HCT116 (cell line): ENCODE data around the gene CFAP77. TPM values are rescaled to one million over a fixed set of nuclear protein-coding genes. Genes with fewer than 3 reads are reported as not detected.

Experiments used
- ATAC-seq: fragments of 200-7000 bp; cut with Tn5 transposase; 2 replicates; pipeline ENCODE4 v1.9.1; 2020; ENCODE audit warnings: mild to moderate bottlenecking, moderate library complexity
- BruUV-seq: library from RNA; stranded (reverse); fragments of 400-500 nt; replicated peaks from 2 replicates; lab custom pipeline; 2021; lab: Mats Ljungman, UMichigan
- CTCF ChIA-PET: fragments of 300-600 bp; sonication (Branson Sonifier 250); formaldehyde crosslinking; loops from one replicate; lab custom pipeline; 2021; ENCODE audit warnings: antibody characterized with exemption; lab: Charles Lee
- POLR2A ChIA-PET: fragments of 300-600, 350-600 bp; sonication (Branson Sonifier 250); formaldehyde crosslinking; loops from one replicate; lab custom pipeline; 2021; ENCODE audit warnings: antibody characterized with exemption; lab: Charles Lee
- RAD21 ChIA-PET, 2 experiments: fragments of 300-600 bp; sonication (Branson Sonifier 250); formaldehyde crosslinking; loops; one replicate each; lab custom pipeline; 2023; ENCODE audit warnings: low total read pairs in 2 of 2; ENCODE audit not compliant: uncharacterized antibody in 2 of 2, unreplicated experiment in 2 of 2, low non-redundant PET in 1 of 2; lab: Charles Lee
- DNase-seq: peaks from one replicate; pipeline ENCODE4 v3.0.0-alpha.2; 2010; ENCODE audit warnings: low read depth, low spot score
- H2AFZ ChIP-seq: fragments of 200-600 bp; shearing (Covaris generic), sonication (generic); 2 replicates; pipeline ENCODE4 v1.6.1; 2017; ENCODE audit warnings: low read depth, mixed run types, mixed read lengths, antibody characterized with exemption, low read length; ENCODE audit not compliant: poor library complexity, severe bottlenecking
- H3K27ac ChIP-seq: 2 replicates; pipeline ENCODE4 v1.5.1; 2012; ENCODE audit warnings: low read depth, low read length
- H3K27me3 ChIP-seq: fragments of 200-600 bp; sonication (generic); 2 replicates; pipeline ENCODE4 v1.6.1; 2016; ENCODE audit warnings: mixed run types, low read length, mixed read lengths; ENCODE audit not compliant: insufficient read depth
- H3K36me3 ChIP-seq, 2 experiments: fragments of 200-500 bp in 1 of 2; fragments of 200-600 bp in 1 of 2; sonication (Bioruptor generic) in 1 of 2; sonication (generic) in 1 of 2; 2 replicates each; pipeline versions ENCODE4 v1.5.1 to v1.6.1; 2014 to 2016; ENCODE audit warnings: low read length in 2 of 2, inconsistent platforms in 1 of 2, mixed read lengths in 1 of 2, mixed run types in 1 of 2; ENCODE audit not compliant: insufficient read depth in 2 of 2, control insufficient read depth in 1 of 2
- H3K4me1 ChIP-seq, 2 experiments: fragments of 200-600 bp in 1 of 2; sonication (generic) in 1 of 2; 2 replicates each; pipeline versions ENCODE4 v1.5.1 to v1.6.1; 2012 to 2017; ENCODE audit warnings: low read length in 2 of 2, inconsistent platforms in 1 of 2, mild to moderate bottlenecking in 1 of 2, mixed read lengths in 1 of 2, mixed run types in 1 of 2, moderate library complexity in 1 of 2; ENCODE audit not compliant: insufficient read depth in 2 of 2, control insufficient read depth in 1 of 2
- H3K4me2 ChIP-seq: fragments of 200-600 bp; sonication (generic); 2 replicates; pipeline ENCODE4 v1.6.1; 2017; ENCODE audit warnings: mixed run types, low read length, mixed read lengths
- H3K4me3 ChIP-seq, 2 experiments: fragments of 200-600 bp in 1 of 2; sonication (generic) in 1 of 2; replicated peaks in 1 of 2; 2 replicates each; pipeline ENCODE4 v1.5.1; 2011 to 2016; ENCODE audit warnings: low read length in 2 of 2, control low read depth in 1 of 2, low read depth in 1 of 2, mild to moderate bottlenecking in 1 of 2, mixed read lengths in 1 of 2, mixed run types in 1 of 2
- H3K79me2 ChIP-seq: fragments of 200-600 bp; sonication (generic); 2 replicates; pipeline ENCODE4 v1.6.1; 2017; ENCODE audit warnings: mild to moderate bottlenecking, mixed run types, low read length, moderate library complexity, mixed read lengths; ENCODE audit not compliant: insufficient read depth
- H3K9ac ChIP-seq: fragments of 200-600 bp; sonication (generic); 2 replicates; pipeline ENCODE4 v1.6.1; 2016; ENCODE audit warnings: low read length, mixed read lengths
- H3K9me2 ChIP-seq: fragments of 200-600 bp; sonication (generic), shearing (Covaris generic); 2 replicates; pipeline ENCODE4 v1.6.1; 2017; ENCODE audit warnings: mixed run types, mild to moderate bottlenecking, moderate library complexity; ENCODE audit not compliant: insufficient read depth
- H3K9me3 ChIP-seq, 2 experiments: fragments of 200-500 bp in 1 of 2; fragments of 200-600 bp in 1 of 2; sonication (Bioruptor generic) in 1 of 2; sonication (generic) in 1 of 2; 2 replicates each; pipeline ENCODE4 v1.6.1; 2014 to 2017; ENCODE audit warnings: low read length in 2 of 2, mixed read lengths in 2 of 2, inconsistent platforms in 1 of 2, low read depth in 1 of 2, mild to moderate bottlenecking in 1 of 2, mixed run types in 1 of 2, moderate library complexity in 1 of 2; ENCODE audit not compliant: control insufficient read depth in 1 of 2, insufficient read depth in 1 of 2
- H4K20me1 ChIP-seq: fragments of 200-600 bp; sonication (generic), shearing (Covaris generic); 2 replicates; pipeline ENCODE4 v1.6.1; 2017; ENCODE audit warnings: mixed run types, mild to moderate bottlenecking, moderate library complexity; ENCODE audit not compliant: insufficient read depth
- CBX3 ChIP-seq: IDR thresholded peaks from 2 replicates; pipeline ENCODE4 v1.6.1; 2012; ENCODE audit warnings: low read depth
- CEBPB ChIP-seq: IDR thresholded peaks from 2 replicates; pipeline ENCODE4 v1.6.1; 2012; ENCODE audit warnings: low read depth
- EGR1 ChIP-seq: IDR thresholded peaks from 2 replicates; pipeline ENCODE4 v1.6.1; 2012; ENCODE audit warnings: low read depth
- ELF1 ChIP-seq: IDR thresholded peaks from 2 replicates; pipeline ENCODE4 v1.6.1; 2012; ENCODE audit warnings: low read depth, borderline replicate concordance
- EZH2 ChIP-seq: fragments of 200-600 bp; sonication (generic); IDR thresholded peaks from 2 replicates; pipeline ENCODE4 v1.6.1; 2017; ENCODE audit warnings: antibody characterized with exemption, mixed run types
- EZH2phosphoT487 ChIP-seq: fragments of 200-600 bp; IDR thresholded peaks from 2 replicates; pipeline ENCODE4 v1.6.1; 2018; ENCODE audit warnings: antibody characterized with exemption, borderline replicate concordance
- FOSL1 ChIP-seq: IDR thresholded peaks from 2 replicates; pipeline ENCODE4 v1.6.1; 2012; ENCODE audit warnings: low read depth
- POLR2A ChIP-seq: IDR thresholded peaks from 2 replicates; pipeline ENCODE4 v1.7.0; 2011; ENCODE audit warnings: borderline replicate concordance; ENCODE audit not compliant: insufficient read depth, insufficient read length; ENCODE audit errors: extremely low read depth
- POLR2AphosphoS5 ChIP-seq: IDR thresholded peaks from 2 replicates; pipeline ENCODE4 v1.6.1; 2011; ENCODE audit warnings: mild to moderate bottlenecking, low read depth, low read length, moderate library complexity
- RAD21 ChIP-seq: IDR thresholded peaks from 2 replicates; pipeline ENCODE4 v1.6.1; 2012; ENCODE audit warnings: low read depth, mild to moderate bottlenecking
- SIN3A ChIP-seq: IDR thresholded peaks from 2 replicates; pipeline ENCODE4 v1.6.1; 2012; ENCODE audit warnings: low read depth
- SP1 ChIP-seq: IDR thresholded peaks from 2 replicates; pipeline ENCODE4 v1.6.1; 2012; ENCODE audit warnings: low read depth
- YY1 ChIP-seq: IDR thresholded peaks from 2 replicates; pipeline ENCODE4 v1.6.1; 2011; ENCODE audit warnings: low read length, low read depth, moderate library complexity, mild to moderate bottlenecking; ENCODE audit not compliant: insufficient replicate concordance; ENCODE audit errors: extremely low read depth
- ZBTB33 ChIP-seq: IDR thresholded peaks from 2 replicates; pipeline ENCODE4 v1.6.1; 2011; ENCODE audit warnings: mild to moderate bottlenecking, low read length, moderate library complexity; ENCODE audit not compliant: insufficient replicate concordance; ENCODE audit errors: extremely low read depth
- ZNF274 ChIP-seq: fragments of 200-500 bp; sonication (Bioruptor generic); IDR thresholded peaks from 2 replicates; pipeline ENCODE4 v1.6.1; 2014; ENCODE audit warnings: mild to moderate bottlenecking, low read depth, low read length, inconsistent platforms
- intact Hi-C: fragments of 100-400 bp; cut with micrococcal nuclease; formaldehyde crosslinking; loops from 2 replicates; pipeline ENCODE4 v1.10.0; 2022
- total RNA-seq: library from RNA; stranded (reverse); gene quantifications from one replicate; pipeline ENCODE4 v1.2.1, GENCODE V29; 2021; ENCODE audit not compliant: unreplicated experiment
- TF ChIP-seq, protein P1 (sequence below): IDR thresholded peaks from 2 replicates; pipeline ENCODE4 v1.6.1; 2012
- TF ChIP-seq, protein P2 (sequence below): IDR thresholded peaks from 2 replicates; pipeline ENCODE4 v1.6.1; 2012; ENCODE audit warnings: low read depth

Gene CFAP77
- total RNA-seq, 1 experiment from 2014 or later: 0.98 TPM

DNA sequence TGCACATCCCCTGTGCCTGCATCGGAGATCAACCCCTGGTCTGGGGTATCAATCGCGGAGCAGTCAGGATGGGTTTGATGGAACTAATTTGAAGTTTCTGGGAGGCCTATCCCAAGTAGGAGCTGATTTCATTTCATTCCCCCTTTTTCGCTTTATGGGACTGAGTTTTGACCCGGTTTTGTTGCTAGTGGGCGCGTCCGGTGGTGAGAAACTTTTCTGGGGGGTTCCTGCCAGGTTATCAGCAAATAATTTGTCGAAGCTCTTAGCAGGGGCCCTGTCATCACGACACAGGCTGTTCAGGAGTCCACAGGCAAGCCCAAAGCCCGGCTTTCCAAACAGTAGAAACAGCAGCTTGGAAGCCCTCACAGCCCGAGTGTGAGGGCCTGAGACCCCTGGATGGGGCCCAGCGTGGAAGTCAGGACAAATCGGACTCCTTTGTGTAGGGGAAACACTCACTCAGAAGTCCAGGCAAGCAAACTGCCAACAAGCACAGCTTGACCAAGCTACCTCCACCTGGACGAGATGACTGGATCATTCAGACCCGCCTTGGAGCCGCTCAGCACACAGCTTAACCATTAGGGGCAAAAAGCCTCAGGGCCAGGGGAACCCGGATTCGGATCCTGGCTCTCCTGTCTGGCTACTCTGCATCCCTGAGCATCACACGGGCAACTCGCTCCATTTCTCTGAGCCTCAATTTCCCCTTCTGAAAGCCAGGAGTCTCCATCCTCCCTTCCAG is 108.0 kb downstream of the CFAP77 start:
- H3K4me3 ChIP-seq: no peak overlapping the region
- no peak for ATAC-seq
- intact Hi-C loops: no loop called here
- no peak overlapping the region for H3K4me2 ChIP-seq
- H3K36me3 ChIP-seq: no peaks in the 10 kb centered on the region
- ChIA-PET POLR2A (no interaction called here), RAD21 (no interaction called here)
- no peak for DNase-seq
- TF ChIP-seq EZH2 (no peak), YY1 (no peak), CBX3 (no peak), FOSL1 (no peak), EGR1 (no peak), SP1 (no peak), EZH2phosphoT487 (no peak), ELF1 (no peak), RAD21 (no peak), CEBPB (no peak), ZBTB33 (no peak), ZNF274 (no peak), POLR2AphosphoS5 (no peak), POLR2A (no peak), SIN3A (no peak)
- TF ChIP-seq, protein P1, sequence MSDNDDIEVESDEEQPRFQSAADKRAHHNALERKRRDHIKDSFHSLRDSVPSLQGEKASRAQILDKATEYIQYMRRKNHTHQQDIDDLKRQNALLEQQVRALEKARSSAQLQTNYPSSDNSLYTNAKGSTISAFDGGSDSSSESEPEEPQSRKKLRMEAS: no peak
- TF ChIP-seq, protein P2, sequence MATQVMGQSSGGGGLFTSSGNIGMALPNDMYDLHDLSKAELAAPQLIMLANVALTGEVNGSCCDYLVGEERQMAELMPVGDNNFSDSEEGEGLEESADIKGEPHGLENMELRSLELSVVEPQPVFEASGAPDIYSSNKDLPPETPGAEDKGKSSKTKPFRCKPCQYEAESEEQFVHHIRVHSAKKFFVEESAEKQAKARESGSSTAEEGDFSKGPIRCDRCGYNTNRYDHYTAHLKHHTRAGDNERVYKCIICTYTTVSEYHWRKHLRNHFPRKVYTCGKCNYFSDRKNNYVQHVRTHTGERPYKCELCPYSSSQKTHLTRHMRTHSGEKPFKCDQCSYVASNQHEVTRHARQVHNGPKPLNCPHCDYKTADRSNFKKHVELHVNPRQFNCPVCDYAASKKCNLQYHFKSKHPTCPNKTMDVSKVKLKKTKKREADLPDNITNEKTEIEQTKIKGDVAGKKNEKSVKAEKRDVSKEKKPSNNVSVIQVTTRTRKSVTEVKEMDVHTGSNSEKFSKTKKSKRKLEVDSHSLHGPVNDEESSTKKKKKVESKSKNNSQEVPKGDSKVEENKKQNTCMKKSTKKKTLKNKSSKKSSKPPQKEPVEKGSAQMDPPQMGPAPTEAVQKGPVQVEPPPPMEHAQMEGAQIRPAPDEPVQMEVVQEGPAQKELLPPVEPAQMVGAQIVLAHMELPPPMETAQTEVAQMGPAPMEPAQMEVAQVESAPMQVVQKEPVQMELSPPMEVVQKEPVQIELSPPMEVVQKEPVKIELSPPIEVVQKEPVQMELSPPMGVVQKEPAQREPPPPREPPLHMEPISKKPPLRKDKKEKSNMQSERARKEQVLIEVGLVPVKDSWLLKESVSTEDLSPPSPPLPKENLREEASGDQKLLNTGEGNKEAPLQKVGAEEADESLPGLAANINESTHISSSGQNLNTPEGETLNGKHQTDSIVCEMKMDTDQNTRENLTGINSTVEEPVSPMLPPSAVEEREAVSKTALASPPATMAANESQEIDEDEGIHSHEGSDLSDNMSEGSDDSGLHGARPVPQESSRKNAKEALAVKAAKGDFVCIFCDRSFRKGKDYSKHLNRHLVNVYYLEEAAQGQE: no peak
- TF ChIP-seq, all 23 proteins: peak for 0
- no TSS peak for BruUV-seq
- Histone ChIP-seq H3K79me2 (no peaks in the 10 kb centered on the region), H4K20me1 (no peaks in the 10 kb centered on the region), H3K9me2 (no peaks in the 10 kb centered on the region), H3K27me3 (no peaks in the 10 kb centered on the region), H3K9me3 (no peaks in the 10 kb centered on the region), H3K4me1 (no peaks in the 10 kb centered on the region), H3K27ac (no peak overlapping the region), H3K9ac (no peak overlapping the region), H2AFZ (no peak overlapping the region)
- CTCF ChIA-PET: no interaction called here
